Left cardiac atrium (tissue), 4 donors: Measurements from ENCODE around the gene CSGALNACT2. TPM values are rescaled to one million over a fixed set of nuclear protein-coding genes. Genes with fewer than 3 reads are reported as not detected.

Experiments
- ATAC-seq, 2 donors: fragments of 200-7000 bp; cut with Tn5 transposase; one replicate each; pipeline ENCODE4 v1.9.1; 2020; ENCODE audit warnings: mild to moderate bottlenecking in 2 of 2, moderate library complexity in 2 of 2
- DNase-seq: peaks from one replicate; pipeline ENCODE4 v3.0.0-alpha.2; 2020
- intact Hi-C, 2 donors: fragments of 100-400 bp; cut with DNase I; formaldehyde crosslinking; loops; one replicate each; pipeline versions ENCODE4 v1.14.1 to v1.15.1; 2022 to 2023
- total RNA-seq, 2 donors: library from RNA; stranded (reverse); fragmentation: NEBNext Ultra II Directional; extraction: Animal tissue kit (Norgen Biotek cat#: 25700); gene quantifications; one replicate each; pipeline ENCODE4 v1.2.1, GENCODE V29; 2021
- donor health status: DM: no; HTN: yes; CAD: no.
- donor health status: DM: no; HTN: yes; CAD: no; lungs with severe emphysema.
- donor health status: DM: yes; HTN: yes; CAD: no.
- donor health status: Dilated cardiomyopathy.

The CSGALNACT2 gene
- total RNA-seq, 2 donors from 2014 or later = 12.0 to 17.0 TPM

- DNase-seq (no peak), ATAC-seq (peak; percentile 49 to 70)
- intact Hi-C loops = no loop called here
These were observed 17.3 kb upstream of the CSGALNACT2 start for GRCh38 chr10:43120929-43121314.

DNA sequence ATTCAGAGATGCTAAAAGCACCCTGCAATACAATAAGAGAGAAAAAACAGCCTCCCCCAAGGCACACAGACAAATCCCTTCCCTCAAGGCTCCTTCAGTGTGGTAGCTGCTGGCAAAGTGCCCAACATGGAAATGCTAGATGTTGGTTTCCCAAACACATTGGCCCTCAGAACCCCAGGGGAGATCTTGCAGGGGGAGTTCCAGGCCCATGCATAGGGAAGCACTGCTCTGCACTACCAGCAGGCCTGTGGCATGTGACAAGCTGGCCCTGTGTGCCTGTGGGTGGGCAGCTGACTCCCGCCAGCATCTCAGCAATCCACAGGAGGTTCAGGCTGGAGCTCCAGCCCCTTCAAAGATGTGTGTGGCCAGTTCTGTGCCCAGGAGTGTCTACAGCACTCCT lies 16.8 kb upstream of the CSGALNACT2 start:
- DNase-seq = no peak
- ATAC-seq = peak; percentile 32 to 60
- intact Hi-C loops = no loop called here

DNA sequence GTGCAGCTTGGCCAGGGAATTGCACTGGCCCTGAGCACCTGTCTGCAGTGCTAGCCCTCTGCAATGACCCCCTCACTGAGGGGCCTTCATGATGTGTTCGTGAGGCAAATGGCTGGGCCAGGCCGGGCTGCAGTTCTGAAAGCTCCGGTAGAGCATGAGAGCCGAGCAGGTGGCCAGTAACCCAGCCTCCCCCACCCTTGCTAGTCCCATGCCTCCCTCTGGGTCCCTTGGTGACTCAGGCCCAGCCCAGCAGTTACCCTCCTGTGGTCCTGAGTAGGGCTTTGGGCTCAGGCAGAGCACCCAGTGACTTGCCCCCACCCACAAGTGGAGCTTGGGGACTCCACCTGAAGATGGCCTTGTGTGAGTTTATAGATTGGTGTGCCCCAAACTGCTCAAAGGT lies 16.1 kb upstream of the CSGALNACT2 start:
- DNase-seq (no peak), ATAC-seq (no peak)
- intact Hi-C loops = no loop called here

DNA sequence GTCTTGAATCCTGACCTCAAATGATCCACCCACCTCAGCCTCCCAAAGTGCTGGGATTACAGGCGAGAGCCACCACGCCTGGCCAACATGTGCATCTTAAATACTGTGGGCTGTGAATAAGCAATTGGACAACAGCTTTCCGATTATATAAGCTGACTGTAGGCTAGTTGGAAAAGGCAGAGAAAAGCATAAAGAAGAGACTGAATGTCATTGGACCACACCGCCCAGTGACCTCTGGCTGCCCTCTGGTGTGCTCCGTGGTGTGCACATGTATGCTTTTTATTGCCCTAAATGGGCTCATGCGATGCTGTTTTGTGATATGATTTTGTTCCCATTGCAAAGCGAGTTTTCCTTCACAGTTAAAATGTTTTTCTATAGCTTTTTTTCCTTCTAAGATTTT lies 15.4 kb upstream of the CSGALNACT2 start:
- no peak for DNase-seq
- intact Hi-C loops = no loop called here
- no peak for ATAC-seq

DNA sequence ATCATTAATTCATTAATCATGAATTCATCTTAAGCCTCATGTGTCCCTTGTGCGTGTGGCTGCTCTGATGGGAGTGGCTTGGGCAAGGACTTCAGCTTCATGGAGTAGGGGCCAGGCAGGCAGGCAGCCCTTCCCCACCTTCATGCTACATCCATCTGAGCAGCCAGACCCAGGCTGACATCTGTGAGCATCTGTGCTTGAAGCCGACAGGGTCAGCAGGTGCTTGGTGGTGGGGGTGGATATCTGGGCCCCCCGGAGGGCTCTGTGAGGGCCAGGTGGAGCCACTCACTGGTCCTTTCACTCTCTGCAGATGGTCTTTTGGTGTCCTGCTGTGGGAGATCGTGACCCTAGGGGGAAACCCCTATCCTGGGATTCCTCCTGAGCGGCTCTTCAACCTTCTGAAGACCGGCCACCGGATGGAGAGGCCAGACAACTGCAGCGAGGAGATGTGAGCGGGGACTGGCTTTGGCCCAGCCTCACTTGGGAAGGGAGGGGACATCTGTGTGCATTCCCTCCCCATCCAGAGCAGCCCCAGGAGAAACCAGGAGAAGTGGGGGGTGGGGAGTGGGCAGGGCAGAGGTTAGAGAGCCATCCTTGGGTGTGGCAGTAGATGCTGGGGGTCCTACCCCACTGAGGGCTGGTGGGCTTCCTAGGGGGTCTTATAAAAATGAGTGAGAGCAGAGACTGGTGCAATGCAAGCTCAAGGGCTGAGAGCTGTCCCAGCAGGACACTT lies 14.7 kb upstream of the CSGALNACT2 start:
- no peak for ATAC-seq
- intact Hi-C loops = no loop called here
- no peak for DNase-seq

DNA sequence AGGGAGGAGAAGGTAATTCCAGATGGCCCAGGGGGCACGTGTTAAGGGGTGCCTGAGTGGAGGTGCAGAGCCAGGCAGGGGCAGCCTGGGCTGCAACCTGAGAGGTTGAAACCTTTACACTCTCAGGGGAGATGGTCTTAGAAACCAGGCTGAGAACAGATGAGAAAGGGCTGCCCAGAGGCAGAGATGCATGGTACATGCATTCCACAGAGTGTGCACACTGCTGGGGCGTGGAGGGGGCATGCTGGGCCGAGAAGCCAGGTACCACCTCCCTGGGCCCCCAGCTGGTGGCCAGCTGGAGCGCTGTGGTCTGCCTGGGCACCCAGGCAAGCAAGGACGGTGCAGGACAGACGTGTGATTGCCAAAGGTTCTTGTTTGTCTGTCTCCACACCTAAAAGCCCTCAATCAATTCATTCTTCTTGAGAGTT lies 14.1 kb upstream of the CSGALNACT2 start:
- ATAC-seq (no peak), DNase-seq (no peak)
- intact Hi-C loops = no loop called here

- ATAC-seq (no peak), DNase-seq (no peak)
- intact Hi-C loops = no loop called here
These were observed 13.5 kb upstream of the CSGALNACT2 start for GRCh38 chr10:43124574-43125273.

DNA sequence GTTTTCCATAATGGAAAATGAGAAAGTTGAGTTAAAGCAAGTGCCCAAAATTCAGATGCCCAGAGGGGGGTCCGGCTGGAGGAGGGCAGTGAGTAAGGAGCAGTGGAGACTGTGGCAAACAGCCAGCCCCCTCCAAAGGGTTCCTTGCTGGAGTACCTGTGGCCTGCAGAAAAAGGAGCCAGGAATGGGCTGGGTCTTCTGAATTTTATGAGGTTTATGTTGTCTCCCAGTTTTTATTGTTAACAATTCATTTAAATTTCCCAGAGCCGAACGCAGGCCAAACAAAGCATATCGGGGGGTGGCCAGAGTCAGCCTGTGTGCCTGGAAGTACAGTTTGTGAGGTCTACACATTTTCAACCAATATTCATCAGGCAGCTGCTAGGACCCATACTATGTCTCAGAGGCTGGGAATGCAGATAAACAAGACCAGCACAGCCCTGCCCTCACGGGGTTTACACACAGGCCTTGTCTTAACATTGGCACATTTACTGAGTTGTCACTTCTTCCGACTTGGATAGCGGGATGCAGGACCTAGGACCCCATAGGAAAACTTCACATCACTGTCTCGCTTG lies 12.9 kb upstream of the CSGALNACT2 start:
- DNase-seq (no peak), ATAC-seq (no peak)
- intact Hi-C loops = no loop called here

GRCh38 chr10:43125881-43126731 lies 12.1 kb upstream of the CSGALNACT2 start:
- DNase-seq = no peak
- ATAC-seq = no peak
- intact Hi-C loops = no loop called here

- intact Hi-C loops = no loop called here
- no peak for DNase-seq
- no peak for ATAC-seq
These were observed 11.4 kb upstream of the CSGALNACT2 start for GRCh38 chr10:43126759-43127424.

DNA sequence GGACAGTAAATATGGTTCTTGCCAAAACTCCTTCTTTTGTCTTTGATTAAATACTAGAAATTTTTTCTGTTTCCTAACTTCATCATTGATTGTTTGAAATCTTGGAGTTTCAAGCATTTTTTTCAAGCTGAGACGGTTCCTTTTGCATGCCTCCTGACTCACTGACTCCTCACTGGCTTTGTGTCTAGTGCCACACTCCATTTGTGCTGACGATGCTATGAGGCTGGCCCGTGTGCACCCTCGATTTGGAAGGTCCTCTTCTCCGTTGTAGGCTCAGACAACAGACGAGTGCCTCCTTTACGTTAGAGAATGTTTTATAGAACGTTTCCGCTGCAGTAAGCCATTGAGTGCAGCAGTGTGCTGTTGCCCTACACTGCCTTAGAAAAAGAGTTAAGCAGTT lies 10.8 kb upstream of the CSGALNACT2 start:
- intact Hi-C loops = no loop called here
- ATAC-seq = no peak
- DNase-seq = no peak

DNA sequence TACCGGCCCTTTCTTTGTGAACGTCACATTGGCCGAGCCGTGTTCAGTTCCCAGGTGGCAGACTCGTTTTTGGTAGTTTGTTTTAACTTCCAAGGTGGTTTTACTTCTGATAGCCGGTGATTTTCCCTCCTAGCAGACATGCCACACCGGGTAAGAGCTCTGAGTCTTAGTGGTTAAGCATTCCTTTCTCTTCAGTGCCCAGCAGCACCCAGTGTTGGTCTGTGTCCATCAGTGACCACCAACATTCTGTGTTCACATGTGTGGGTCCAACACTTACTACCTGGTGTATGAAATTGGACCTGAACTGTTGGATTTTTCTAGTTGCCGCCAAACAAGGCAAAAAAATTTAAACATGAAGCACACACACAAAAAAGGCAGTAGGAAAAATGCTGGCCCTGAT lies 9.9 kb upstream of the CSGALNACT2 start:
- ATAC-seq (no peak), DNase-seq (no peak)
- intact Hi-C loops = no loop called here

GRCh38 chr10:43128958-43129706 lies 9.1 kb upstream of the CSGALNACT2 start:
- intact Hi-C loops = no loop called here
- no peak for DNase-seq
- ATAC-seq = peak; percentile 42 to 68

DNA sequence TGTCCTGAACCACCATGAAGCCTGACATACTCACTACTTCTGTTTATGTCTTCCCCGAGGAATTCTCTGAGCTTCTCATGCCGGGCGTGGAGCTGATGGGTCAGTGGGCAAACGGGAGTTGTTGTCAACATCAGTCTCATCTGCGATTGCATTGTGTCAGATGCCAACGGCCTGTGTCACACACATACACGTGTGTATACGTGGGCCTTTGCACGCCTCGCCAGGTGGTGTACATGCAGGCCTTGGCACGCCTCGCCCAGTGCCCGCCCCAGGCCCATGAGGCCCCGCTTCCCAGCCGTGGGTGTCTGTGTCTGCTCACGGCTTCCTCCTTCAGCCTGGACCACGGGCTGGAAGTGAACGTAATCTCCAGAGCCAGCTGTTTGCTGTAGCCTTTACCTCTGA lies 7.5 kb upstream of the CSGALNACT2 start:
- ATAC-seq (no peak), DNase-seq (no peak)
- intact Hi-C loops = no loop called here

- ATAC-seq (no peak), DNase-seq (no peak)
- intact Hi-C loops = no loop called here
These were observed 7.0 kb upstream of the CSGALNACT2 start for GRCh38 chr10:43131256-43131655.

DNA sequence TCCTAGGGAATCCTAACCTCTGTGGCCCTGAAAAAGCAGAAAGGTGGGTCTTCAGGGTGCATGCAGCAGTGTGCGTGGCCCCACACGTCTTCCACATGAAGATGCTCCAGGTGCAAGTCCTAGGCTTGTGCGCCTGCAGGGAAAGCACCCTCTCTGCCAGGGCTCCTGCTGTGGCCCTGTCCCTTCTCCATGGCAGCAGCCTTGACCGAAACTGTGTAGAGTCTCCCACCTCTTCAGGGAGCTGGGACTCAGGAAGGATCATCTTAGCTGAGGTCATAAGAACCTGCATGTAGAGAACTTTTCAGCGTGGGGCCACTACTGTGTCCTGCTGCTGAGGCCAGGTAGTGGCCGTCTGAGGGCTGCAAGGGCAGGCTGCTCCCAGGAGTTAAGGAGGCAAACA lies 6.3 kb upstream of the CSGALNACT2 start:
- DNase-seq = no peak
- intact Hi-C loops = no loop called here

GRCh38 chr10:43132867-43133787 lies 5.1 kb upstream of the CSGALNACT2 start:
- intact Hi-C loops = no loop called here
- no peak for ATAC-seq
- DNase-seq = no peak

More for the DNA sequence above, 6.3 kb upstream of the CSGALNACT2 start:
- ATAC-seq = no peak
